Adipose tissue (tissue), 3 donors: ENCODE results near the gene PAX5. TPM values are rescaled to one million over a fixed set of nuclear protein-coding genes. Genes with fewer than 3 reads are reported as not detected.

Experiments used
- H3K27ac ChIP-seq: one replicate; pipeline ENCODE4 v1.5.1; 2013; ENCODE audit warnings: low read depth, low read length
- WGBS, 3 donors: extraction: QIAGEN DNeasy Blood & Tissue Kit; methylation state at CpG; one replicate each; pipeline ENCODE4 v1.1.7; 2013; 5-methylcytosine and 5-hydroxymethylcytosine counted together
- polyA plus RNA-seq, 3 donors: library from polyadenylated mRNA; stranded (reverse); fragments of 200-250 nt; gene quantifications; one replicate each; pipeline ENCODE4 v1.2.3, GENCODE V29; 2013
- donor health status: healthy with polysubstance abuse.
- donor health status: Bipolar disorder and iron deficiency.
- donor health status: healthy.

Gene PAX5
- polyA plus RNA-seq, 3 donors, result 0.23 to 0.28 TPM; not detected in 1

DNA sequence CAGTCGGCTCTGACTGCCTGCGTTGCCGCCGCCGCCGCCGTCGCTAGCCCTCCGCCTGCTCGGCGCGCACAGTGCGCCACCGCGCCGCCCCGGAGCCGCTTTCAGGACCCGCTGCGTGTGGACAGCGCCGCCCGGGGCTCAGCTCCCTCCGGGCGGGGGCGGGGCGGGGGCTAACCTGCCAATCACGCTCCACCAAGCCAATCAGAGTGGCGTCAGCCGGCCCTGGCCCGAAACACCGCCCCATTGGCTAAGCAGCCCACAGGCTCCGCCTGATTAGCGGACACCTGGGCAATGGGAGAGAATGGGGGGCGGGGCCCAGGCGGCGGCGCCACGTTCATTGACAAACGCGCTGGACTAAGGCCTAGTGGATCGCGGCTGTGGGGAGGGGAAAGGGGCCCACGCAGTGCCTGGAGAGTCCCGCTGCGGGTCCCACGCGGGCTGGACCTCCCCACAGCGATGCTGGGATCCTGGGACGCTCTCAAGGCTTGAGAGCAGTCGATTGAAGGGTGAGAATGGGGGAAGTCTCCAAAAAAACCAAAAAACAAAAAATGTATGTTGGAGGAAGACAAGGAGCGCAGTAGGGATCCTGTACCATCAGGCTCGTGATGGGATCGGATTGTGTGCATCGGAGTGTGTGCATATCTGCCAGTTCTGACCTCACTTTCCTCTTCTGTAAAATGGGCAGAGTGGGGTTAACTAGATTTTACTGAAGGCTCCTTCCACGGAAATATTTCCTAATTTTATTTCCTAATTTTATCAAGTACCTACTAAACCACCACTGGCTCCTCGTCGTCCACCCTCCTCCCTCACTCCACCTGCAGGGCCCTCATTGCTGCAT, 6.3 kb downstream of the PAX5 start:
- no peak overlapping the region for H3K27ac ChIP-seq

DNA sequence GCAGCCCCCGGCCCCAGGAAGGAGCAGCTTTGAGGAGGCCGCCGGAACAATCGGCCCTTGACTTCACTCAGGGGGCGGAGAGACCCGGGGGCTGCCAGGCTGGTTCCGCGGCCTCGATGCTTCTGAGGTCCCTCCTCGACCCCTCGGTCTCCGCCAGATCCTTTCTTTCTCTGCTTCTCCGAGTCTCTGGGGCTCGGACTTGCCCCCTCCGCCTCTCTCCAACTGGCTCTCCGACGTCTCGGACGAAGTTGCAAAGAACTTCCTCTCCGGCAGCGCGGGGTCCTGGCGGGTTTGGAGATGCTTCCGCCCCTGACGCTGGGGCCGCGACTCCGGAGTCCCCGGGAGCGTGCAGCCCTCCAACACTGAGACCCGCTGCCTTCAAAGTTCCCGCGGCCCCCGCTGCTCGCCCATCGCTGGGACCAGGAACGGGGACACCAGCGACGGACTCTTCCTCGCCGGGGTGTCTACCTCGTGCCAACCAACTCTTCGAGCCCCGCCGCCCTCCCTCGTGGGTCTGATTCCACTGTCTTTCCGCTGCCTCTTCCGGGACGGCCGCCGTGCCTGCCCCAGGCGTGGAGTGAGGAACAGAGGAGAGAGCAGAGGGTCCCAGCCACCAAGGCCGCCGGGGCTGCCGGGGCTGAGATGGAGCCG, 7.0 kb downstream of the PAX5 start:
- H3K27ac ChIP-seq, result no peak overlapping the region
- WGBS, 3 donors, result 2 to 3% (median 2%) methylated on average over 48 to 56 of the region's 56 CpGs

More for the DNA sequence above, 6.3 kb downstream of the PAX5 start:
- WGBS, 3 donors, result 1 to 2% (median 2%) methylated on average over 41 to 58 of the region's 58 CpGs

DNA sequence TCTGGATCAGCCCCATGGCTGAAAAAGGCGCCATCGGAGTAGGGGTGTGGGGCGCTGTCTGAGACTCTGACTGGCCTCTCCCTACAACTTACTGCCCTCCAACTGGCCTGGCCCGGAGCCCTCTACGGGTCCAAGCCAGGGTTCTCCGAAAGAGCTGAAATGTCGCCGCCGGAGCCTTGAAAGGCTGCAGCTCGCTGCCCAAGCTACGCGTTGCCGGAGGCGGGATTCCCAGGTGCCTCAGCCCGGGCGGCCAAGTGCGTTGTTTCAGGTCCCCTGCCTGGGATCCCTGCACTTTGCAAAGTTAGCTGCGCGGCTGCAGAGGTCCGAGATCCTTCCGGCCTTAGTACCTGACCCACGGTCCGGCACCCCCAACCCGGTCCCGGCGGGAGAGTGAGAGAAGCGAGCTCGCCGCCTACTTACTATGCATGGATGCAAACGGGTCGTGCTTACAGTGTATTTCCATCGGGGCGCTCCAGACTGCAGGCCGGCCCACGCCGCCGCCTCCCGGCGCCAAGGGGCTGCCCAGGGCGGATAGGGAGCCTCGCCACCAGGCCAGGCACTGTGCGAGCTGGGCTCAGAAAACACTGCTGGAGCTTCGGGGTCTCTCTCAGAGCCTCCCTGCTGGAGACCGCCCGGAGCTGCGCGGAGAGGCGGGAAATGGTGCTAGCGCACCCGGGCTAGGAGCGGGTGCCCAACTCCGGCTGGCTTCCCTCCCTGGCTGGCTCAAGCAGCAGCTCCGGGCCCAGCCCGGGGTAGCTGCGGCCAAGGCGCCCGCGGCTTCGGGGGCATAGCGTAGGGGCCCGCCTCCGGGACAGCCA, 7.7 kb downstream of the PAX5 start:
- WGBS, 3 donors, result 2 to 4% (median 4%) methylated on average over 62 of the region's 62 CpGs
- H3K27ac ChIP-seq, result no peak overlapping the region

DNA sequence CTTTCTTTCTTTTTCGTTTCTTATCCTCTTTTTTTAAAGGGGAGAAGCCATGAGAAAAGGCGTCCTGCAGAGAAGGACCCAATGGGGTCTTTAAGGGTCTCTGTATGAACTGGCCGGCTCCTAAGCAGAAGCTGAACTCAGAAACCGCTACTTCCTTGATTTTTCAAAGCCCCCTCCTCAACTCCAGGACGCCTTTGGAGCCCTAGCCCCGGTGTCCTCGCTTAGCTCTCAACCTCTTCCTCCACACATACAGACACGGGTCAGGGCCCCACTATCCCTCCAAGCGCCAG, 8.3 kb downstream of the PAX5 start:
- H3K27ac ChIP-seq, result no peak overlapping the region
- 2 to 7% (median 5%) methylated on average over 9 of the region's 9 CpGs for WGBS, 3 donors

DNA sequence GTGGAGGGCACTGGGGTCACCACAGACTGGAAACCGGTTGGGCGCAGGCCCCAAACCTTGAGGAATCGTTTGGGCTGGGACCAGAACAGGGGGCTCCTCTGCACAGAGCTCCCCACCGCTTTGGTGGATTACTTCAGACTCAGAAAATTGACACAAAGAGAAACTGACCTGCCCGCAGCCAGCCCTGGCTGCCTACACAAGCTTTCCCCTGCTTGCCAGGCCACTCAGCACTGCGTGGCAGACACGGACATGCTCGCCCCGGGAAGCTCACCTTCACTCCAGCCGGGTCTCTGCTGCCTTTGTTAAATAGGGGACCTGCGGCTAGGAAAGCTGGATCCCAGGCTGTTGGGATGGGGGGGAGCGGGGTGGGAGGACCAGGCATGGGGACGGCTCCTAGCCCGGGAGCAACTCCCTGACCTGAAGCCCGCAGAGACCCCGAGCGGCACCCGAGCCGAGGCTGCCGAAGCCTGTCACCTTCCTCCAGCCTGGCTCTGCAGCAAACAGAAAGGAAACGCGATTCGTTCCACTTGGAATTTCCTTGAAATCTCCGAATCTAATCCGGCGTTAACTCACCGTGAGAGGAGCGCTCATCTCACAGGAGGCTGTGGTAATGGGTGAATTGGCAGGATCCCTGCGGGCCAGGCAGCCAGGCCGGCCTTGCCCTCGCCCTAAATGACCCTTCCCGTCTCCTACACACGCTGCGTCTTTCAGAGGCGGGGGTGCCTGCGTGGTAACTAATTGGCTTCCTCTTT, 8.8 kb downstream of the PAX5 start:
- no peak overlapping the region for H3K27ac ChIP-seq
- 5 to 8% (median 6%) methylated on average over 36 of the region's 36 CpGs for WGBS, 3 donors

DNA sequence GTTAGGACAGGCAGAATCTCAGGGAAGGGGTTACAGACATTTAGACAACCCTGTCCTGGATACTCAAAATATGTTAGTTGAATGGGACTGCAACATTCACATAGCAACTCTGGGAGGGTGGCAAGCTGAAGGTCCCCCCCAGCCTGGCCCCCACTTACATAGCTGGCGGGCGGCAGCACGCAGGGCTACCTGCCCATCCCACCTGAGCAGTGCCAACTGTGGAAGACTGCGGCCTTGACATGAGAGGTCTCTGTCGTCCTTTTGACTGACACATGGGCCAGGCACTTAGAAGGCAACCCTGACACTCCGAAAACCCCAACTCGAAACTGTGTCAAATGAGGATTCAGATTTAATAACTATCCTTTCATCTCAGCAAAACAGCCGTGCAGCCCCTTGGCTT, 16.5 kb downstream of the PAX5 start:
- WGBS, 3 donors, result 83 to 90% (median 88%) methylated on average over 8 of the region's 8 CpGs
- H3K27ac ChIP-seq, result no peak overlapping the region

DNA sequence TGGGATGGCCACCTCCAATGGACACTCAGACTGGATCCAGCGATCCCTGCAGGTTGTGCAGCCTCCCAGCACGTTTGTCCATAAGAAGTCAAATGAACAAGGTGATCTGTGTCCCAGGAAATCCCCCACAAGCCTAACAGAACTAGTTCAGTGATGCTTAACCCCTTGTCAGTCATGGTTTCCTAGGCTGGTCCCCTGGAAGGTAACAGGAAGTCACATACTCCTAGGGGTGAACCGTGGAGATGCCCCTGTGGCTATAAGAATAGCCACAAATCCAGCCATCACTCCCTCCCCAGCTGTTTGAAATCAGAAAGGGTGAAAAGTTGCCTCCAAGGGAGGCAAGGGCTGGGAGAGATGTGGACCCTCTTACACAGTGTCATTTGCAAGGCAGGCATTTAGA, 22.5 kb downstream of the PAX5 start:
- 49 to 62% (median 50%) methylated on average over 3 of the region's 3 CpGs for WGBS, 3 donors

DNA sequence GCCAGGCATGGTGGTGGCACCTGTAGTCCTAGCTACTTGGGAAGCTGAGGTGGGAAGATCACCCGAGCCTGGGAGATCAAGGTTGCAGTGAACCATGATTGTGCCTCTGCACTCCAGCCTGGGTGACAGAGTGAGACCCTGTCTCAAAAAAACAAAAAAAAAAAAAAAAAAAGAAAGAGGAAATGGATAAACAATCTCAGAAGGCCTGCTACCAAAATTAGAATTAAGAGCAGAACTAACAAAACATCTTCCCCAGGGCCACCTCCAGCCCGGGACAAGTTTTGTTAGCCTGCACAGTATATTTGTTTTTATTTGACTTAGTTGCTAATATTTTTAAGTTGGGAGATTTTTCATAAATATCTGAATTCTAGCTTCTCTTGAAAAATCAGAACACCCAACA, 23.1 kb downstream of the PAX5 start:
- no peak overlapping the region for H3K27ac ChIP-seq
- WGBS, 3 donors, result 62 to 69% (median 62%) methylated on average over 2 of the region's 2 CpGs

More for the DNA sequence above, 22.5 kb downstream of the PAX5 start:
- no peak overlapping the region for H3K27ac ChIP-seq

DNA sequence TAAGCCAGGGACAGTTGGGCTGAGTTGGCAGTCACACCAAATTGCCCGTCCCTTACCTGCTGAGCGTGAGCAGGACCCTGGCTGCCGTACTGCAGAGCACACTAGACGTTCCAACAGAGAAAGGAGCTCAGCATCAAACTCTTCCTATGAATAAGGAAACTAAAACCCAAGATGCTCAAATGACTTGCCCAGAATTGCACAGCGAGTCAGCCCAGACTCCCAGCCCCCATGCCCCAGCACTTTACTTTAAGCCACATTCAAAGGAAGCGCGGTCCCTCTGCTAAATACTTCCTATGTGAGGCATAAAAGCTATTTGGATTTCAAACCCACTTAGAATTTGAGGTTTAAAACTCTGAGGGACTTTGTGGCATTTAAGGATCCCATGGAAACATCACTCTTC, 23.9 kb downstream of the PAX5 start:
- WGBS, 3 donors, result 66 to 74% (median 67%) methylated on average over 7 of the region's 7 CpGs
- no peak overlapping the region for H3K27ac ChIP-seq

DNA sequence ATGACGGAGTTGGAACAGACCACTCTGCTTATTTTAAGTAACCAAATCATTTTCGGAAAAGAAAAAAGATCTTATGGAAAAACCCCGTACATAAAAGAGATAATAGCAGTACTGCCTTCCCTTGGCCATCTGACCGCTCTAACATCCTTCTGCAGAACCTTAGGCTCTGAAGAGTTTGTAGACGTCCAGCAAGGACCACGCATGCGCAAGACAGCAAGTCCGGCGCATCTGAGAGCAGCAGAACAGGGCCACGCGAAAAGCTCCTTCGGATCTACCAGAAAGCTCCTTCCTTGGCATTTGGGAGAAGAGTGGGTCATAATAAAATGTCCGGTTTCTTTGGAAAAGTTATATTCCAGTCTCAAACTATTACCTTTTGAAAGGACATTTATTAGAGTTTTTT, 26.8 kb downstream of the PAX5 start:
- no peak overlapping the region for H3K27ac ChIP-seq
- WGBS, 3 donors, result 80 to 86% (median 81%) methylated on average over 13 of the region's 13 CpGs

DNA sequence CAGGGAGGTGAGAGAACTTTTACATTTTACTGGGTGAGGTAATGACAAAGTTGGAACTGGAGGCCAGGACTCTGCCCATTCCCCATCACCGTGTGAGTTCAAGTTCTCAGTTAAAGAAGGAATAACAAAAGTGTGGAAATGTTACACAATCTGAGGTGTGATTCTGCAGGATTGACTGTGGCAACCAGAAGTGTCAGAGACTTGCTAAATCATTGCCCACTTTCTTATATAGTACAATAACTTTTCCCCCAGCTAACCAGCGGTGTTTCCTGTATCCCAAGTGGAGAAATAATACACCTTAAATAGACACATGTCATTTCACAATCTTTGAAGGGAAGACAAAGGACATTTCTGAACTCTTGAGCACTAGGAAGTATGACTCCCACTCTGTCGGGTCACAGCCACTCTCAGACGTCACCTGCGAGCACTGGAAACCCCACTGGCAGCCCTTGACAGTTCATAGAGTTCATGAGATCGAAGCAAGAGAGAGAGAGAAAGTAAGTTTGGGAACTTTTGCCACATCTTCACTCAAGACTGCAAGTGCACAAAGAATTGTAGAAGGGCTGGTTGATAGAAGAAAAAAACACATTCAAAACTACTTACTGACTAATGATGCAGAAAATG, 28.4 kb downstream of the PAX5 start:
- 53 to 59% (median 58%) methylated on average over 6 of the region's 6 CpGs for WGBS, 3 donors
- no peak overlapping the region for H3K27ac ChIP-seq

DNA sequence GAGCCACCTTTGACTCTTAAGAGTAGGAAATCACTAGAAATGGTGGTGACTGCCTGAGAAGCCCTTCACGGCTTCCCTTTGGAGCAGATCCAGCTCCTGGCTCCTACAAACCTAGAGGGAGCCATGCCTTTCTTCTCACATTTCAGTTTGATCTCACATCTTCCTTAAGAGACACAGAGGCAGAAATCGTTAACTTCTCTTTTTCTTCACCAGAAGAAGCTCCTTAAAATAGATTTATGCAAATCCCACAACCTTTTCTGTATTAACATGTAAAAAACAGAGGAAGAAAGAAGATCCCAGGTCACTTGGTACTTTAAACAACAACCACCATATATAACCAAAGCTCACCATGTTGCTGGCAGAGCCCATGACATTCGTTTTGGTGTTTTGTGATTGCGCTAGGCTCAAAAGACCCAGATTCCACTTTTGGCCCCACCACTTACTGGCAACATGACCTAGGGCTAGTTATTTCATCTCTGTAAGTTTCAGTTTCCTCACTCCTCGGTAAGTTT, 29.6 kb downstream of the PAX5 start:
- H3K27ac ChIP-seq, result no peak overlapping the region
- 53 to 60% (median 57%) methylated on average over 5 of the region's 5 CpGs for WGBS, 3 donors

DNA sequence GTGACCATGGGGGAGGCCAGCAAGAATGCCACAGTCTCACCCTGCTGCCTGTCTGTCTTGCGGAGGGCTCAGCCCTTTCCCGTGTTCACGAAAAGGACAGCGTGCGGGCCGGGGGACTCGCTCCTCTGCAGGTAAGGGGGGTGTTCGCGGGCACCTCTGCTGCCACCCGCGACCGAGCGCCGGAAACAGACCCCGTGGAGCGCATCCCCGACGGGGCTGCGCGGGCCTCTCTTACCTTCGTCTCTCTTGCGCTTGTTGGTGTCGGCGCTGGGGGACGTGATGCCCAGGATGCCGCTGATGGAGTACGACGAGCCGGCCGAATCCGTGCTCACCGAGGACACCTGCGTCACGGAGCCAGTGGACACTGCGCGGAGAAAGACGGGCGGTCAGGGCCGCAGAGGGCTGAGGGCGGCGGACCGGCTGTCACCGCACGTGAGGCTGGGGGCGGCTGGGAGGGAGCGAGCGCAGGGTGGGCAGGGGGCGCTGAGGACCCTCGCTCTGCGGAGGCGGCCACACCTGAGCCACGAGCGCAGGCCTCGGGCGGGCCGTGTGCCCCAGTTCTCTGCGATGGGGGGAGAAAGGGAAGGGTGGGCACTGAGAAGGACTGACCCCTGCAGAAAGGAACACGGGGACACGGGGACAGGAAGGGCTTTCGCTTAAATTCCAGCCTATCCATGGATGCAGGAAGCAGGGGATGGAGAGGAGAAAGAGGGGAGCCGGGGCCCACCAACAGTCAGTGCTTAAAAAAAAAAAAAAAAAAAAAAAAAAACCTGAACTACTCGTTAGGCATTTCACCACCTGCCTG, 31.5 kb downstream of the PAX5 start:
- H3K27ac ChIP-seq, result no peak overlapping the region
- 4 to 5% (median 5%) methylated on average over 59 to 62 of the region's 62 CpGs for WGBS, 3 donors

DNA sequence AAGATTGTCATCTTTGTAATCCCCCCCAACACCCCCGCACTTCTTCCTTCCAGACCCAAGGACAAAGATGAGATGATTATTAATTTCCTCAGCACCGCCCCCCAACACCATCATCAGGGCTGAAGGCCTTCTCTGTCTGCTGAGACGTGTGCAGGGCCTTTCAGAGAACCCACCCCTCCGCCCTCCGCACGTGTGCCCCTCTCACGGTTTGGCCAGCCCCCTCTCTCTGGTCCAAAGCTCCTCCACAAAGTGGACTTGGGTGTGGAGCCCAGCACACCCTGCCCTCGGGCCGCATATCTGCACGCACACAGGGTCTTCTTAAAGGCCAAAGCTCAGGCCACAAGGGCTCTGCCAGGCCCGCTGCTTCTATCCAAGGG, 32.0 kb downstream of the PAX5 start:
- WGBS, 3 donors, result 36 to 54% (median 43%) methylated on average over 11 of the region's 11 CpGs
- H3K27ac ChIP-seq, result no peak overlapping the region

DNA sequence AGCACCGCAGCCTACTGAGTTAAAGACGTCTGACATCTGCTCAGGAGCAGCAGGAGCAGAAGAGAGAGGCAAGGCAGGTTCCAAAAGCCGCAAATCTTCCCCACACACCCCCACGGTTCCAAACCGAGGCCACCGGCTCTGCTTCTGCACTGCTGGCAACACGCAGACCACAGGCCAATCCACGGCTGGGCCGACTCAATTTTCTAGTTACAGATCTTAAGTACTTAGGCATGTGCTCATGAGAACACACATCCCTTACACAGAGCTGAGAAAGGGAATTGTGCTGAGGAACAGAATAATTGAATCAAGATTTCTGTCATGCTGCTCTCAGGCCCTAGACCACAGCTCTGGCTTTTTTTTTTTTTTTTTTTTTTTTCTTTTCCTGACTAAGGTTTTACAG, 32.6 kb downstream of the PAX5 start:
- 51 to 89% (median 71%) methylated on average over 9 of the region's 9 CpGs for WGBS, 3 donors

DNA sequence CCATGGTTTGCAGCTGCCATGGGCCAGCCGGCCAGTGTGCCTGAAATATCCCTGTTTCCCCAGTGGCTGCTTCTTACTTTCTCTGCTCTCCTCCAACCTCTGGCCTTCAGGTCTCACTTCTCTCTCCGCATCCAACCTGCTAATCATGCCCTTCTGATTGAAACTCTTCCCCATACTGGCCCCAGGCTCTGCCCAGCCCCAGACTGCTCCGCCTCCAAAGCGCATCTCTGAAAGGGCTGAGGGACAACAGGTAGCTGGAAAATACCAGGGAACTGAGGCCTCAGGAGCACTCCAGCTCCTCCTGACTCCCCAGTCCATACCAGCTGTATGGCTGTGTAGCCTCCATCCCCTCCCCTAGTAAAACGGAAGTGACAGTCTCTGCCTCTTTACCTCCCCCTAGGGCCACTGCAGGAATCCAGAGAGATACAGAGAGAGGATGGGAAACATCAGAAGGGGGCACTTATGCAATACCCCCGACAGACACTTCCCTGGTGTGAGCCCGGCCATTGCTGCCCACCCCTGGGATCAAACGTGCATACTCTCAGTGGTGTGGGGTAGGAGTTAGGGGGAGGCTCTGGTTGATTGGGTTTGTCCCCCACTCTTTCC, 34.2 kb downstream of the PAX5 start:
- WGBS, 3 donors, result 48 to 68% (median 56%) methylated on average over 8 of the region's 8 CpGs
- H3K27ac ChIP-seq, result no peak overlapping the region

More for the DNA sequence above, 32.6 kb downstream of the PAX5 start:
- no peak overlapping the region for H3K27ac ChIP-seq

DNA sequence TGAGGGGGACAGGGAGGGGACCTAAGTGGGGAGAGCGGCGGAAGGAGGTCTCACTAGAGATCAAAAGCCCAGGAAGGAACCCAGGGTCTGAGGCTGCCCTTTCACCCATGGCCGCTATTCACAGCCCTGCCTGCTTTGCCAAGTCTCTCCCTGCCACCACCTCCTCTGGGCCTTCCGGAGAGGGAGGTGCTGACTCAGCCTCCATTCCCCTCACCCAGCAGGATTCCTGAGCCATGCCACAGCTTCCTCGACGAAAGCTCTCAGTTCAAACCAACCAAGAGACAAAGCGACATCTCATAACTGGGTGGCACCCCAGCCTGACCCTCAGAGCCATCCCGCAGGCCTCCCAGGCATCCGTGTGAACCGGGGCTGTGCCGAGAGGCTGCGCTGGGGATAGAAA, 36.7 kb downstream of the PAX5 start:
- 75 to 78% (median 76%) methylated on average over 12 of the region's 12 CpGs for WGBS, 3 donors
- H3K27ac ChIP-seq, result no peak overlapping the region
